Measurements from ENCODE around the gene ARRB2. TPM values are rescaled to one million over a fixed set of nuclear protein-coding genes. Genes with fewer than 3 reads are reported as not detected.
A peak's percentile ranks its signal among the peaks of the same experiment; 100 is the strongest.

ARRB2 gene
- polyA plus RNA-seq, 1 donor from 2014 or later, result 28.3 TPM

GRCh38 chr17:4708436-4708835 is 2.0 kb upstream of the ARRB2 start:
- Histone ChIP-seq H3K27me3 (ENCODE audit: insufficient read depth, low read depth, low read length) (no peaks in the 10 kb centered on the region), H3K9me3 (ENCODE audit: low read length) (no peaks in the 10 kb centered on the region), H3F3A (ENCODE audit: insufficient read depth, low read length, poor library complexity, severe bottlenecking) (no peaks in the 10 kb centered on the region), H3K79me2 (replicated peaks; ENCODE audit: insufficient read depth, low read length) (peaks cover 15% of the 10 kb centered on the region), H3K36me3 (ENCODE audit: insufficient read depth, low read length) (no peaks in the 10 kb centered on the region), H3K4me2 (ENCODE audit: low read length) (no peak overlapping the region), H3K9ac (ENCODE audit: low read length) (no peak overlapping the region), H2AFZ (ENCODE audit: low read depth, low read length) (no peak overlapping the region), H3K4me3 (ENCODE audit: low read length) (no peak overlapping the region), H3K9me2 (ENCODE audit: insufficient read depth, low read length) (no peaks in the 10 kb centered on the region), H3K27ac (ENCODE audit: low read length) (no peak overlapping the region), H4K20me1 (ENCODE audit: insufficient read depth) (no peaks in the 10 kb centered on the region)
- TF ChIP-seq POLR2AphosphoS5 (IDR thresholded peaks at IDR 0.05) (peak; percentile 17), MXI1 (conservative IDR thresholded peaks at IDR 0.05; ENCODE audit: poor library complexity, severe bottlenecking) (no peak), CTCF (IDR thresholded peaks at IDR 0.05; ENCODE audit: poor library complexity, severe bottlenecking) (no peak)

GRCh38 chr17:4710693-4711634 is 532 bp downstream of the ARRB2 start:
- H3K9ac ChIP-seq (ENCODE audit: low read length), result peak overlapping the region; percentile 91
- TF ChIP-seq RAD21 (conservative IDR thresholded peaks at IDR 0.05) (no peak), REST (IDR thresholded peaks at IDR 0.05; ENCODE audit: borderline replicate concordance) (peak; percentile 17), MXI1 (conservative IDR thresholded peaks at IDR 0.05; ENCODE audit: poor library complexity, severe bottlenecking) (peak; percentile 14)
- H3K4me2 ChIP-seq (ENCODE audit: low read length), result peak overlapping the region; percentile 94
- H3K9me2 ChIP-seq (ENCODE audit: insufficient read depth, low read length), result no peaks in the 10 kb centered on the region
- H3K79me2 ChIP-seq (replicated peaks; ENCODE audit: insufficient read depth, low read length), result peaks cover 10% of the 10 kb centered on the region
- no peaks in the 10 kb centered on the region for H3K27me3 ChIP-seq (ENCODE audit: insufficient read depth, low read depth, low read length)
- H3K9me3 ChIP-seq (ENCODE audit: low read length), result no peaks in the 10 kb centered on the region
- H3K36me3 ChIP-seq (ENCODE audit: insufficient read depth, low read length), result no peaks in the 10 kb centered on the region
- H3F3A ChIP-seq (ENCODE audit: insufficient read depth, low read length, poor library complexity, severe bottlenecking), result no peaks in the 10 kb centered on the region
- H3K27ac ChIP-seq (ENCODE audit: low read length), result peak overlapping the region; percentile 93
- H2AFZ ChIP-seq (ENCODE audit: low read depth, low read length), result peak overlapping the region; percentile 63
- peak overlapping the region; percentile 94 for H3K4me3 ChIP-seq (ENCODE audit: low read length)
- H4K20me1 ChIP-seq (ENCODE audit: insufficient read depth), result no peaks in the 10 kb centered on the region

- H3K4me2 ChIP-seq (ENCODE audit: low read length), result peak overlapping the region; percentile 94
- H3K27me3 ChIP-seq (ENCODE audit: insufficient read depth, low read depth, low read length), result no peaks in the 10 kb centered on the region
- no peak overlapping the region for H3K27ac ChIP-seq (ENCODE audit: low read length)
- no peaks in the 10 kb centered on the region for H3K9me2 ChIP-seq (ENCODE audit: insufficient read depth, low read length)
- peak overlapping the region; percentile 94 for H3K4me3 ChIP-seq (ENCODE audit: low read length)
- H3K79me2 ChIP-seq (replicated peaks; ENCODE audit: insufficient read depth, low read length), result peaks cover 10% of the 10 kb centered on the region
- H3K9ac ChIP-seq (ENCODE audit: low read length), result peak overlapping the region; percentile 91
- H3F3A ChIP-seq (ENCODE audit: insufficient read depth, low read length, poor library complexity, severe bottlenecking), result no peaks in the 10 kb centered on the region
- no peaks in the 10 kb centered on the region for H4K20me1 ChIP-seq (ENCODE audit: insufficient read depth)
- no peaks in the 10 kb centered on the region for H3K9me3 ChIP-seq (ENCODE audit: low read length)
- no peak overlapping the region for H2AFZ ChIP-seq (ENCODE audit: low read depth, low read length)
- no peaks in the 10 kb centered on the region for H3K36me3 ChIP-seq (ENCODE audit: insufficient read depth, low read length)
- TF ChIP-seq CTCF (IDR thresholded peaks at IDR 0.05; ENCODE audit: poor library complexity, severe bottlenecking), result no peak
- no peak for TF ChIP-seq EP300 (conservative IDR thresholded peaks at IDR 0.05; ENCODE audit: poor library complexity, severe bottlenecking)
- no peak for TF ChIP-seq TAF1 (IDR thresholded peaks at IDR 0.05; ENCODE audit: low read depth)
- no peak for TF ChIP-seq REST (IDR thresholded peaks at IDR 0.05; ENCODE audit: borderline replicate concordance)
- no peak for TF ChIP-seq EZH2 (IDR thresholded peaks at IDR 0.05; ENCODE audit: borderline replicate concordance, insufficient read depth, low read length, poor library complexity, severe bottlenecking)
- no peak for TF ChIP-seq MXI1 (conservative IDR thresholded peaks at IDR 0.05; ENCODE audit: poor library complexity, severe bottlenecking)
Observed at GRCh38 chr17:4711661-4712181, 1.3 kb downstream of the ARRB2 start.

All from neural cell (in vitro differentiated cells).